ENCODE data around the gene GPSM3. TPM values are rescaled to one million over a fixed set of nuclear protein-coding genes. Genes with fewer than 3 reads are reported as not detected.

Gene GPSM3
- total RNA-seq, 1 donor from 2014 or later, result 20.8 TPM

DNA sequence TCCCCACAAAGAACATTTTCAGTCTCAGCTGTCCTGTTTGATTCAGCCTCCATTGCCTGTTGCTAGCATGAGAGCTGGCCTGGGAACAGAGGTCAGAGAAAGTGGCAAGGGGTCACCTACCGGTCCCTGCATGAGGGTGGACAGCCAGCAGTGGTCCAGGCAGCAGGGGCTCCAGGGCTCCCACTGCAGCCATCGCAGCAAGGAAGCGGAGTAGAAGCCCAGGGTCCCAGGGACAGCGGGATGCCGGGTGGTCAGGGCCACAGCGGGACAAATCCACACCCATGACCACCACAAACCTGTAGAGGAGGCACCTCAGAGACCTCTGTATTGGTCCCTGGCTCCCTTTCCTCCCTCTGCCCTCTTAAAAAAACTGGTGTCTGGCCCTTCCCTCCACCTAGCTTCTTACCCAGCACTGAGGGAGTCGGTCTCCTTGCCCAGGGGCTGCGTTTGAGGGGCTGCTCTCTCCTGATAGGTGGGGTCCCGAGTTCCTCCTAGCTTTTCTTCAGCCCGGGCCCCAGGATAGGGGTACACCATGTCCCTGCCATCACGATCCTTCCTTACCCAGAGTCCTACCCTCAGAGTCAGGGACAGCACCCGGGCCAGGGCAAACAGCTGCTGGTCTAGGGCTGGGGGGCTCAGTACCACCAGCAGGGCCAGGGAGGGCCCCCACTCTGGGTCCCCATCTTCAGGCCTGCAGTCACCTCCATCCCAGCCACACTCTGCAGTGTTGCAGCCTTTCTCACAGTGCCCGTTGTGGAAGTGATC is 8.4 kb upstream of the GPSM3 start:
- DNase-seq (ENCODE audit: low read depth), result no peak
- Histone ChIP-seq H3K36me3 (ENCODE audit: control insufficient read depth, insufficient read depth, low read length) (no peaks in the 10 kb centered on the region), H3K4me3 (ENCODE audit: low read depth, low read length) (no peak overlapping the region), H3K27me3 (ENCODE audit: control insufficient read depth, insufficient read depth, low read length) (peaks cover 6% of the 10 kb centered on the region)
- TF ChIP-seq, protein P1, sequence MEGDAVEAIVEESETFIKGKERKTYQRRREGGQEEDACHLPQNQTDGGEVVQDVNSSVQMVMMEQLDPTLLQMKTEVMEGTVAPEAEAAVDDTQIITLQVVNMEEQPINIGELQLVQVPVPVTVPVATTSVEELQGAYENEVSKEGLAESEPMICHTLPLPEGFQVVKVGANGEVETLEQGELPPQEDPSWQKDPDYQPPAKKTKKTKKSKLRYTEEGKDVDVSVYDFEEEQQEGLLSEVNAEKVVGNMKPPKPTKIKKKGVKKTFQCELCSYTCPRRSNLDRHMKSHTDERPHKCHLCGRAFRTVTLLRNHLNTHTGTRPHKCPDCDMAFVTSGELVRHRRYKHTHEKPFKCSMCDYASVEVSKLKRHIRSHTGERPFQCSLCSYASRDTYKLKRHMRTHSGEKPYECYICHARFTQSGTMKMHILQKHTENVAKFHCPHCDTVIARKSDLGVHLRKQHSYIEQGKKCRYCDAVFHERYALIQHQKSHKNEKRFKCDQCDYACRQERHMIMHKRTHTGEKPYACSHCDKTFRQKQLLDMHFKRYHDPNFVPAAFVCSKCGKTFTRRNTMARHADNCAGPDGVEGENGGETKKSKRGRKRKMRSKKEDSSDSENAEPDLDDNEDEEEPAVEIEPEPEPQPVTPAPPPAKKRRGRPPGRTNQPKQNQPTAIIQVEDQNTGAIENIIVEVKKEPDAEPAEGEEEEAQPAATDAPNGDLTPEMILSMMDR (IDR thresholded peaks at IDR 0.05; ENCODE audit: insufficient read depth, low read length, poor library complexity, severe bottlenecking), result no peak

DNA sequence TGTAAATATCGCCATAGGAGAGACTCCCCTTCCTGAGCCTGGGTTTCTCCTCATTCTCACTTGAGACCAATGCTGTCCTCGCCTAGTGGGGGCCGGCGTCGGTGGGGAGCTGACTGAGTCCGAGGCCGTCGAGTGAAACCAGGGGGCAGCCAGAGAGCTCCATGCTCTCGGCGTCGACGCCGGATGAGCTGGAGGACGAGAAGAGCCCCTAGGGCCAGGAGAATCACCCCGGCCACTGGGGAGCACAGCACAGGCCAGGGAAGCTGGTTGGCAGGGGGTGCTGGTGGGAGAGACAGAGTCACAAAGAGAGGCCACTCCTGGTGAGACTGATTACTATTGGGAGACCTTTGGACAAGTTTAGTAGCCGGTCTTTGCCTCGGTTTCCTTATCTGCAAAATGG is 6.4 kb upstream of the GPSM3 start:
- H3K27me3 ChIP-seq (ENCODE audit: control insufficient read depth, insufficient read depth, low read length), result peaks cover 4% of the 10 kb centered on the region
- DNase-seq (ENCODE audit: low read depth), result no peak
- H3K4me3 ChIP-seq (ENCODE audit: low read depth, low read length), result no peak overlapping the region
- no peaks in the 10 kb centered on the region for H3K36me3 ChIP-seq (ENCODE audit: control insufficient read depth, insufficient read depth, low read length)
- TF ChIP-seq, protein P1 (IDR thresholded peaks at IDR 0.05; ENCODE audit: insufficient read depth, low read length, poor library complexity, severe bottlenecking), result no peak

DNA sequence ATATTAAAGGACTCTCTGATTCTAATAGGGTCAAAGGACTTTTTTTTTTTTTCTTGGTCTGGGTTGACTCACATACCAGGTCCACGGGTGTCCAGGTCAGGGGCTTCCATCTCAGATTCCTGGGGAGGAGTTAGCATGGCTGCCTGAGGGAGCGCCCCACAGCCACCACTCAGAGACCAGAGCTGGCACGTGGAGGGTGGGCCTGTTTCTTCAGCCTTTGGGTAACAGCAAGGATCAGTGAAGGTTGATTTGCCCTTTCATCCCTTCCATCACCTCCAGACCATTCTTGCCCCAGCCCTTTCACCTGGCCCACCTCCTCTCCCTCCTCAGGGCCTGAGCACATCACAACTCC is 5.9 kb upstream of the GPSM3 start:
- peaks cover 4% of the 10 kb centered on the region for H3K27me3 ChIP-seq (ENCODE audit: control insufficient read depth, insufficient read depth, low read length)
- no peaks in the 10 kb centered on the region for H3K36me3 ChIP-seq (ENCODE audit: control insufficient read depth, insufficient read depth, low read length)
- DNase-seq (ENCODE audit: low read depth), result no peak
- H3K4me3 ChIP-seq (ENCODE audit: low read depth, low read length), result no peak overlapping the region
- TF ChIP-seq, protein P1 (IDR thresholded peaks at IDR 0.05; ENCODE audit: insufficient read depth, low read length, poor library complexity, severe bottlenecking), result no peak

DNA sequence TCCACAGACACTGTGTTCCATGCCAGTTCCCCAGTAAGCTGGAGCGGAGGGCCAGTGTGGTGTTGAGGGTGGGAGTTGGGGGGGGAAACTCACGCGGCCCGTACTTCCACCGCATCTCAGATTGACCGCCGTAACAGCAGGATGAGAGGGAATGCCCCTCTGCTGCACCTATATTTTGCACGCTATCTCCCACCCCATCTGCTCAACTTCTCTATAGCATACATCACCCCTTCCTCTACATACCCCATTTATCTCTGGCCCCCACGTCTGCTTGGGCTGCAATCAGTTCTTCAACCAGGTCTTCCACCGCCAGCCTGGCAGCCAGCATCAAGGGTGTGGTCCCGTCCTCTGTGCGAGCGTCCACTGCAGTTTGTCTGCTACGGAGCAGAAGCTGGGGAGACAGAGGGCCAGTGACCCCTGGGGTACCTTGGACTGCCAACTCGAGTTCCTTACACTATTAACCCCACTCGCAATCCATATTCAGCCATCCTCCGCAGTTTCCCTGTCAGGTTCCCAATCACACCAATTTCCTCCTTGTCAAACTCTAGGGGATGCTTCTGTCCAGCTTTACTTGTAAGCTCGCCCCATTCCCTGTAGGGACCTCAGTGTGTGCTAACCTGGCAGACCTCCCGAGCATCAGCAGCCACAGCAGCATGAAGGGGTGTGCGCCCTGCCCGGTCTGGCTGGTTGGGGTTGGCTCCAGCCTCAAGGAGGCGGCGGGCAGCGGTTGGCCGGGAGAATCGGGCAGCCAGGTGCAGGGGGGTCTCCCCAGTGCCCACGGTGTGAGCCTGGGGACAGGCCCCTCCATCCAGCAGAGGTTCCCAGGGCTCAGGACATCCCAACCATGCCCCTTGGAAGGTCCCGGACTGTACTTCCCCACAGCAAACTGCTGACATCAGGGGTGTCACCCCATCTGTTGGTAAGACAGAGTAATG is 4.5 kb upstream of the GPSM3 start:
- no peaks in the 10 kb centered on the region for H3K36me3 ChIP-seq (ENCODE audit: control insufficient read depth, insufficient read depth, low read length)
- TF ChIP-seq, protein P1 (IDR thresholded peaks at IDR 0.05; ENCODE audit: insufficient read depth, low read length, poor library complexity, severe bottlenecking), result no peak
- no peak for DNase-seq (ENCODE audit: low read depth)
- H3K4me3 ChIP-seq (ENCODE audit: low read depth, low read length), result peak overlapping the region; percentile 86
- peaks cover 2% of the 10 kb centered on the region for H3K27me3 ChIP-seq (ENCODE audit: control insufficient read depth, insufficient read depth, low read length)

DNA sequence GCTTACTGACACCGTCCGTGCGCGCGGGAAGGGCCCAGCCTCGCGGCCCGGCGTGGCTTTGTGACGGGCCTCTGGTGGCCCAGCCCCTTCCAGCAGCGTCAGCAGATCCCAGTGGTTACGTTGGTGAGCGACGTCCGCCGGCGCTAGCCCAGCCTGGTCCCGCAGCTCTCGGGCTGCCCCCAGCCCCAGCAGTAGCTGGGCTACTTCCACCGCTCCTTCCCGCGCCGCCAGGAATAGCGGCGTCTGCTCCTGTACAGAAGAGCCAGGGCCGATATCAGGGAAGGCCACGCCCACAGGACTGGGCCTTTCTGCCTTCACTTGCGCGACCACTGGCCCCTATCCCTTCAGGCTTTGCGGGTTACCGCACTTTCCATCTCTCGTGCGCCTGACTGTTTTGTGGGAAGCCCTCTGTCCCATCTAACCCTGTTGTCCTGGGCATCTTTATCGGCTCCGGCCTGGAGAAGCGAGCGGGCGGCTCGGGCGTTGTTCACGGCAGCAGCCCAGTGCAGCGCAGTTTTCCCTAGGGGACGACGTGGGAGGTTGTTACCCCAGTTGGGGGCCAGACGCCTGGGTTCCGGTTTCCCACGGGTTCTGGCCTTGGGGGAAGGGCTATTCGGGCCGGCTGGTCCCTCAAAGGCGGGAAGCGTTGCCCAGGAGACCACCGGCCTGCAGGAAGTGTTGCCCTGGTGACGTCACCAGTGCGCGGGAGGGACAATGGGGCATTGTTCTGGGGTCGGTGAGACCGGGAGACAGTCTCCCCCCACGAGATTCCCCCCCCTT is 3.6 kb upstream of the GPSM3 start:
- Histone ChIP-seq H3K27me3 (ENCODE audit: control insufficient read depth, insufficient read depth, low read length) (no peaks in the 10 kb centered on the region), H3K4me3 (ENCODE audit: low read depth, low read length) (peak overlapping the region; percentile 86), H3K36me3 (ENCODE audit: control insufficient read depth, insufficient read depth, low read length) (no peaks in the 10 kb centered on the region)
- TF ChIP-seq, protein P1 (IDR thresholded peaks at IDR 0.05; ENCODE audit: insufficient read depth, low read length, poor library complexity, severe bottlenecking), result no peak
- peak; percentile 52 for DNase-seq (ENCODE audit: low read depth)

Data from kidney epithelial cell (primary cell).